K562 (cell line): ENCODE data around the gene TTLL4. TPM values are rescaled to one million over a fixed set of nuclear protein-coding genes. Genes with fewer than 3 reads are reported as not detected.
A peak's percentile ranks its signal among the peaks of the same experiment; 100 is the strongest.

ENCODE experiments used
- ARID4B ChIP-seq: sonication (generic); formaldehyde crosslinking; IDR thresholded peaks from 2 replicates; pipeline ENCODE4 v1.8.0; 2022; ENCODE audit warnings: mild to moderate bottlenecking, missing genetic modification reagents
- CXXC5 ChIP-seq: fragments of 250-450 bp; sonication (Bioruptor Pico); IDR thresholded peaks from 2 replicates; pipeline ENCODE4 v1.8.0; 2022; ENCODE audit warnings: inconsistent platforms, mild to moderate bottlenecking, moderate library complexity
- DDX20 ChIP-seq: fragments of 450-650 bp; IDR thresholded peaks from 2 replicates; pipeline ENCODE4 v1.6.1; 2016; ENCODE audit warnings: missing genetic modification characterization, low read depth, mild to moderate bottlenecking, missing compliant biosample characterization, moderate library complexity
- FIP1L1 ChIP-seq: fragments of 200-400 bp; formaldehyde crosslinking; IDR thresholded peaks from 2 replicates; pipeline ENCODE4 v1.6.1; 2018; ENCODE audit warnings: mild to moderate bottlenecking, low read depth, low read length; ENCODE audit not compliant: poor library complexity, severe bottlenecking
- GTF2E2 ChIP-seq: fragments of 200-800 bp; sonication (Bioruptor generic); IDR thresholded peaks from 2 replicates; pipeline ENCODE4 v1.6.1; 2016; ENCODE audit warnings: missing genetic modification characterization, missing compliant biosample characterization
- MEF2D ChIP-seq: conservative IDR thresholded peaks from 2 replicates; pipeline ENCODE4 v1.6.1; 2016; ENCODE audit warnings: low read depth, missing genetic modification characterization, missing compliant biosample characterization
- NFIC ChIP-seq: fragments of 450-650 bp; IDR thresholded peaks from 2 replicates; pipeline ENCODE4 v1.6.1; 2017; ENCODE audit warnings: mild to moderate bottlenecking, inconsistent platforms
- NFRKB ChIP-seq: fragments of 450-650 bp; IDR thresholded peaks from 2 replicates; pipeline ENCODE4 v1.6.1; 2016; ENCODE audit warnings: low read depth
- POLR2AphosphoS5 ChIP-seq: IDR thresholded peaks from 2 replicates; pipeline ENCODE4 v1.6.1; 2011; ENCODE audit warnings: mild to moderate bottlenecking, low read depth, low read length, moderate library complexity; ENCODE audit not compliant: control insufficient read depth, insufficient read depth
- PYGO2 ChIP-seq: fragments of 450-650 bp; IDR thresholded peaks from 2 replicates; pipeline ENCODE4 v1.6.1; 2016; ENCODE audit warnings: mild to moderate bottlenecking, missing genetic modification characterization, moderate library complexity, missing compliant biosample characterization
- RB1 ChIP-seq: fragments of 450-650 bp; IDR thresholded peaks from 2 replicates; pipeline ENCODE4 v1.6.1; 2017; ENCODE audit warnings: low read depth, mild to moderate bottlenecking
- RBBP5 ChIP-seq: fragments of 200-600 bp; sonication (generic); IDR thresholded peaks from 2 replicates; pipeline ENCODE4 v1.6.1; 2012; ENCODE audit warnings: borderline replicate concordance, mild to moderate bottlenecking, low read length, control low read depth, inconsistent platforms; ENCODE audit not compliant: insufficient read depth, poor library complexity, severe bottlenecking
- TFE3 ChIP-seq: fragments of 450-650 bp; formaldehyde crosslinking; IDR thresholded peaks from 2 replicates; pipeline ENCODE4 v1.4.0; 2020; ENCODE audit warnings: mild to moderate bottlenecking, mixed read lengths
- ZBTB11 ChIP-seq, 3 experiments: fragments of 200-800 bp in 1 of 3; fragments of 250-450 bp in 1 of 3; fragments of 450-650 bp in 1 of 3; sonication (Bioruptor Pico) in 1 of 3; sonication (Bioruptor generic) in 1 of 3; formaldehyde crosslinking in 1 of 3; IDR thresholded peaks; 2 replicates each; pipeline versions ENCODE4 v1.6.1 to v1.8.0; 2016 to 2022; ENCODE audit warnings: mild to moderate bottlenecking in 2 of 3, missing genetic modification characterization in 2 of 3, missing compliant biosample characterization in 1 of 3, moderate library complexity in 1 of 3
- ZBTB17 ChIP-seq: fragments of 450-650 bp; formaldehyde crosslinking; IDR thresholded peaks from 2 replicates; pipeline ENCODE4 v1.4.0; 2020; ENCODE audit warnings: mild to moderate bottlenecking
- ZNF347 ChIP-seq: fragments of 450-650 bp; formaldehyde crosslinking; IDR thresholded peaks from 2 replicates; pipeline ENCODE4 v1.4.0; 2020; ENCODE audit warnings: low read depth, mild to moderate bottlenecking, moderate library complexity
- polyA plus RNA-seq, 8 experiments: library from polyadenylated mRNA; depleted of rRNA in 4 of 8; stranded (reverse) in 5 of 8; unstranded in 3 of 8; fragments of >200 nt; fragmentation: Nextera tagmentation in 2 of 8; fragmentation: Illumina TruSeq in 1 of 8; extraction: Ambion mirVana in 2 of 8; extraction: Trizol in 1 of 8; gene quantifications; 2 replicates each; pipeline versions ENCODE4 v1.2.1 to v1.2.3, GENCODE V29; 2011 to 2014; ENCODE audit warnings: inconsistent platforms in 1 of 8, missing spikeins in 1 of 8
- total RNA-seq, 7 experiments: library from RNA; depleted of rRNA in 6 of 7; stranded (reverse); fragments of >200 nt in 6 of 7; fragmentation: Illumina TruSeq in 2 of 7; extraction: Trizol in 2 of 7; gene quantifications; 2 replicates each; pipeline versions ENCODE4 v1.2.1 to v1.2.3, GENCODE V29; 2011 to 2021; ENCODE audit warnings: low replicate concordance in 1 of 7

The TTLL4 gene
- total and polyA plus RNA-seq, 9 of the 15 experiments (the other 6 are each of a cell fraction or from before 2014, with no cell fraction given): 12.6 to 67.5 (median 24.5) TPM

GRCh38 chr2:218710687-218711549 lies at the start of gene TTLL4 (continued):
- 0 out of 6 replicates have a peak, but pooled peaks of 1 of the 3 experiments have one; percentile 7 for TF ChIP-seq ZBTB11 (CRISPR knock-in tag; IDR thresholded peaks at IDR 0.05)
- peak; percentile 53 for TF ChIP-seq FIP1L1
- peak; percentile 85 for TF ChIP-seq CXXC5 (CRISPR knock-in tag)
- peak; percentile 65 for TF ChIP-seq POLR2AphosphoS5
- TF ChIP-seq TFE3: peak; percentile 23; the same call in 1 of the 2 replicates
- 0 out of 2 replicates have a peak, but pooled peaks have one; percentile 14 for TF ChIP-seq NFIC
- no peak for TF ChIP-seq MEF2D (tag)
- peak; percentile 74 for TF ChIP-seq RBBP5
- peak; percentile 92 for TF ChIP-seq ARID4B (CRISPR knock-in tag)
- TF ChIP-seq NFRKB: peak; percentile 51; the same call in 1 of the 2 replicates
- no peak for TF ChIP-seq DDX20 (tag)
- no peak for TF ChIP-seq ZBTB17 (CRISPR knock-in tag)
- TF ChIP-seq PYGO2 (tag): no peak
- TF ChIP-seq ZNF347 (CRISPR knock-in tag): no peak
- TF ChIP-seq GTF2E2 (tag): no peak
- peak; percentile 90 for TF ChIP-seq RB1
